C4-2B (cell line): Measurements from ENCODE around the gene SETBP1.

Experiments used
- ZFX ChIP-seq: fragments of 450-650 bp; IDR thresholded peaks from 2 replicates; pipeline ENCODE4 v1.6.1; 2017
- TF ChIP-seq, protein P1 (sequence below): fragments of 450-650 bp; conservative IDR thresholded peaks from 2 replicates; pipeline ENCODE4 v1.5.1; 2017; ENCODE audit warnings: mild to moderate bottlenecking

DNA sequence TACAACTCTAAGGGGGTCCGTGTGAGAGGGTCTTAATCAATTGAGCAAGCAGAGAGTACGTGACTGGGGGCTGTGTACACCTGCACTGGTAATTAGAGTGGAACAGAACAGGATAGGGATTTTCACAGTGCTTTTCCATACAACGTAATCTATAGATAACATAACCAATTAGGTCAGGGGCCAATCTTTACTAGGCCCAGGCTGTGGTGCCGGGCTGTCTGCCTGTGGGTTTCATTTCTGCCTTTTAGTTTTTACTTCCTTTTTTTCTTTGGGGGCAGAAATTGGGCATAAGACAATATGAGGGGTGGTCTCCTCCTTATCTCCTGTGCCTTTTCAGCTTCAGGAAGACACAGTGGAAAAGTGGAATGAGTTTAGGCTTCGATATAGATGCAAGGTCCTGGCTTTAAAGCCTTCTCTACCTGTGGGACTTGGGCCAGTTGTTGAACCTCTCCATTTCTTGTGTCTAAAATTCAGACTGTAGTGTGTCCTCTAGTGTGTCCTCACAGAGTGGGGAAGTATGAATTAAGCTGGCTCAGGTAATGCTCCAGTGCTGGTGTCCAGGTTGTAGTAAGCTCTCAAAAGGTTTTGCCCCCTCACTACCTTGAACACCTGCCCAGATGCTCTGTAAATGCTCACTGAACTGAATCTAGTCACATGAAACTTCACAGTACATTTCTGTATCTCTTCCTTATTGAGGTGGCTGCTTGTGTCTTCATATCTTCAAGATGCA lies 422.8 kb downstream of the SETBP1 start:
- TF ChIP-seq, protein P1, sequence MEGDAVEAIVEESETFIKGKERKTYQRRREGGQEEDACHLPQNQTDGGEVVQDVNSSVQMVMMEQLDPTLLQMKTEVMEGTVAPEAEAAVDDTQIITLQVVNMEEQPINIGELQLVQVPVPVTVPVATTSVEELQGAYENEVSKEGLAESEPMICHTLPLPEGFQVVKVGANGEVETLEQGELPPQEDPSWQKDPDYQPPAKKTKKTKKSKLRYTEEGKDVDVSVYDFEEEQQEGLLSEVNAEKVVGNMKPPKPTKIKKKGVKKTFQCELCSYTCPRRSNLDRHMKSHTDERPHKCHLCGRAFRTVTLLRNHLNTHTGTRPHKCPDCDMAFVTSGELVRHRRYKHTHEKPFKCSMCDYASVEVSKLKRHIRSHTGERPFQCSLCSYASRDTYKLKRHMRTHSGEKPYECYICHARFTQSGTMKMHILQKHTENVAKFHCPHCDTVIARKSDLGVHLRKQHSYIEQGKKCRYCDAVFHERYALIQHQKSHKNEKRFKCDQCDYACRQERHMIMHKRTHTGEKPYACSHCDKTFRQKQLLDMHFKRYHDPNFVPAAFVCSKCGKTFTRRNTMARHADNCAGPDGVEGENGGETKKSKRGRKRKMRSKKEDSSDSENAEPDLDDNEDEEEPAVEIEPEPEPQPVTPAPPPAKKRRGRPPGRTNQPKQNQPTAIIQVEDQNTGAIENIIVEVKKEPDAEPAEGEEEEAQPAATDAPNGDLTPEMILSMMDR = no peak
- TF ChIP-seq ZFX = no peak
